Measurements from ENCODE around the gene SUFU.

The SUFU gene

DNA sequence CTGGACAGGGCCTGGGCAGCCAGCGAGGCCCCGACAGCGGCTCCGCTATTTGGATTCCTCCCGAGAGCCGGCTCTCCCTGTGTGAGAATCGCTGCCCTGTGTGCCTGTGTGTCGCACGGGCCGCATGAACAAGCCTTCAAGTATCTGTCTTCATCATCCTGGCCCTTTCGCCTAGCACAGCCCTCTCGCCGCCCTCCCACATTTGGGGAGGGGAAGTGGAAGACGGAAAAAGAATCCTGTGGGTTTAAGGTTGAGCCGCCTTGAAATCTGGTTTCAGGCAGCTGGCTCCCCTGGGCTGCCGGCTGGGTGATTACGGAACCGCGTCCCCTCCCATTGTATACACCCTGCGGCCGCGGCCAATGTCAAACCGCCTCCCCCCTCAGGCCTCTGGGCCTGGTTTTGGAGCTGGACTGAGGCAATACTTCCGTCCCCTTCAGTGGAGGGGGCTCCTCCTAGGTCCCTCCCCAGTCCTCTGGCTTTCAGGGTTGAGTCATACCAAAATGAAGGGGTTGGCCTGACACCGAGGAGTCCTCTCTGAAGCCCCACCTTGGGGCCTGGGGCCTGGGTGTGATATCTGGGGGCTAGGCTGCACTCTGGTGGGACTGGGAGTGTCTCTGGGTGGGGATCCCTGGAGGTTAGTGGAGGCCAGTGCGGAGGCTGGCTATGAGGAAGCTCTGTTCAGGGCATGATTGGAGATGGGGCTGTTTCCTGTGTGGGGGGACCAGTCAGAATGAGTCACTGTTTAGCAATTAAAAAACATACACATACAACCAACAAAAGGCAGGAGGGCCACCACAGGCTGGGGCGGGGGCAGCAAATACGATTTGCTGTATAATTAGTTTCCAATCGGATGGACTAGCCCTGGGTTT, 142.2 kb downstream of the SUFU start:
- Histone ChIP-seq H4K20me1 (ENCODE audit: insufficient read depth, low read length) (peaks cover 37% of the 10 kb centered on the region), H3K79me2 (ENCODE audit: low read length) (peaks cover 77% of the 10 kb centered on the region), H3K27me3 (ENCODE audit: low read depth, low read length) (no peaks in the 10 kb centered on the region), H2AFZ (ENCODE audit: low read depth, low read length) (0 out of 2 replicates have a peak overlapping the region, but pooled peaks have one; percentile 53), H3K9ac (ENCODE audit: low read length) (peak overlapping the region; percentile 92), H3K4me3 (ENCODE audit: low read length) (peak overlapping the region; percentile 99), H3K4me2 (ENCODE audit: low read length) (peak overlapping the region; percentile 100), H3K27ac (ENCODE audit: low read length) (peak overlapping the region; percentile 81), H3K9me3 (ENCODE audit: insufficient read depth, low read length) (no peaks in the 10 kb centered on the region), H3K36me3 (replicated peaks; ENCODE audit: low read depth, low read length) (no peaks in the 10 kb centered on the region), H3K4me1 (ENCODE audit: low read length) (peaks cover 47% of the 10 kb centered on the region)
- TF ChIP-seq, protein P1, sequence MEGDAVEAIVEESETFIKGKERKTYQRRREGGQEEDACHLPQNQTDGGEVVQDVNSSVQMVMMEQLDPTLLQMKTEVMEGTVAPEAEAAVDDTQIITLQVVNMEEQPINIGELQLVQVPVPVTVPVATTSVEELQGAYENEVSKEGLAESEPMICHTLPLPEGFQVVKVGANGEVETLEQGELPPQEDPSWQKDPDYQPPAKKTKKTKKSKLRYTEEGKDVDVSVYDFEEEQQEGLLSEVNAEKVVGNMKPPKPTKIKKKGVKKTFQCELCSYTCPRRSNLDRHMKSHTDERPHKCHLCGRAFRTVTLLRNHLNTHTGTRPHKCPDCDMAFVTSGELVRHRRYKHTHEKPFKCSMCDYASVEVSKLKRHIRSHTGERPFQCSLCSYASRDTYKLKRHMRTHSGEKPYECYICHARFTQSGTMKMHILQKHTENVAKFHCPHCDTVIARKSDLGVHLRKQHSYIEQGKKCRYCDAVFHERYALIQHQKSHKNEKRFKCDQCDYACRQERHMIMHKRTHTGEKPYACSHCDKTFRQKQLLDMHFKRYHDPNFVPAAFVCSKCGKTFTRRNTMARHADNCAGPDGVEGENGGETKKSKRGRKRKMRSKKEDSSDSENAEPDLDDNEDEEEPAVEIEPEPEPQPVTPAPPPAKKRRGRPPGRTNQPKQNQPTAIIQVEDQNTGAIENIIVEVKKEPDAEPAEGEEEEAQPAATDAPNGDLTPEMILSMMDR (IDR thresholded peaks at IDR 0.05; ENCODE audit: low read depth, low read length): no peak
- TF ChIP-seq EZH2phosphoT487 (IDR thresholded peaks at IDR 0.05; ENCODE audit: low read depth): no peak

DNA sequence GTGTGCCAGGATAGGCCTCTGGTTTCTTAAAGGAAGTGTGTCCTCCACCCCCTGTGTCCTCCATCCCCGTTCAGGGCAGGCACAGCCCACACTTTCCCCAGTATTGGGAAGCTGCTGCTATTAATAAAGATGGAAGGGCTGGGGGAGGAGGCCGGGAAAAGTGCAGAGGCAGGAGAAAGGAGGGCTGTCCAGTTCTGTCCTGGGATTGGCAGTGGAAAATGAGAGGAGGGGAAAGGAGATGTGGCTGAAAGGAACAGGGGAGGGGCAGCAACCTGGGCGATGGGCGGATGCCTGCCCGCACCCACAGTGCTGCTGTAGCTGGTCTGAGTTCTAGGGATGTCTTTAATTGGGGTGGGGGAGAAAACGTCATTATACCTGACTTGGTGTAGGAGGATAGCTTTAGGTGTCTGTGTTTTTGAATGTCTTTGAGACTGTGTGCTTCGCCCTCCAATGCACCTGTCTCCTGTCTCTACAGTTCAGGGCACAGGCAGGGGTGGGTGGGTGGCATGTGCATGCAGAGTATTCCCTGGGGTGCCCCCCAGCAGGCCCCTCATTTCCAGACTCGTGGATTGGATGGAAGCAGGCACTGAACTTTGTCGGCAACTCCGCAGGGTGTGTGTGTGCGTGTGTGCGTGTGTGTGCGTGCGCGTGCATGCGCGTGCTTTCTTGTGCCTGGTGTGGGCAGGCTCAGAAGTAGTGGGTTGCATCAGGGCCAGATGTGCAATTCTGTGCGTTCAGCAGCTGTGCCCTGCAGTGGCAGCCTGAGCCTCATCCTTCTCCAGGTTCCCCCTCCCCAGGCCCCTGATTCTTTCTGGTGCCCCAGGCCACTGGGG, 143.1 kb downstream of the SUFU start:
- Histone ChIP-seq H3K9me3 (ENCODE audit: insufficient read depth, low read length) (no peaks in the 10 kb centered on the region), H3K27me3 (ENCODE audit: low read depth, low read length) (no peaks in the 10 kb centered on the region), H3K9ac (ENCODE audit: low read length) (peak overlapping the region; percentile 92), H3K27ac (ENCODE audit: low read length) (peak overlapping the region; percentile 81; the same call in 1 of the 2 replicates), H4K20me1 (ENCODE audit: insufficient read depth, low read length) (peaks cover 37% of the 10 kb centered on the region), H3K4me3 (ENCODE audit: low read length) (peak overlapping the region; percentile 99), H3K4me1 (ENCODE audit: low read length) (peaks cover 51% of the 10 kb centered on the region), H3K36me3 (replicated peaks; ENCODE audit: low read depth, low read length) (no peaks in the 10 kb centered on the region), H3K79me2 (ENCODE audit: low read length) (peaks cover 85% of the 10 kb centered on the region), H3K4me2 (ENCODE audit: low read length) (peak overlapping the region; percentile 100), H2AFZ (ENCODE audit: low read depth, low read length) (no peak overlapping the region)
- no peak for TF ChIP-seq EZH2phosphoT487 (IDR thresholded peaks at IDR 0.05; ENCODE audit: low read depth)
- TF ChIP-seq, protein P1 (IDR thresholded peaks at IDR 0.05; ENCODE audit: low read depth, low read length): no peak

DNA sequence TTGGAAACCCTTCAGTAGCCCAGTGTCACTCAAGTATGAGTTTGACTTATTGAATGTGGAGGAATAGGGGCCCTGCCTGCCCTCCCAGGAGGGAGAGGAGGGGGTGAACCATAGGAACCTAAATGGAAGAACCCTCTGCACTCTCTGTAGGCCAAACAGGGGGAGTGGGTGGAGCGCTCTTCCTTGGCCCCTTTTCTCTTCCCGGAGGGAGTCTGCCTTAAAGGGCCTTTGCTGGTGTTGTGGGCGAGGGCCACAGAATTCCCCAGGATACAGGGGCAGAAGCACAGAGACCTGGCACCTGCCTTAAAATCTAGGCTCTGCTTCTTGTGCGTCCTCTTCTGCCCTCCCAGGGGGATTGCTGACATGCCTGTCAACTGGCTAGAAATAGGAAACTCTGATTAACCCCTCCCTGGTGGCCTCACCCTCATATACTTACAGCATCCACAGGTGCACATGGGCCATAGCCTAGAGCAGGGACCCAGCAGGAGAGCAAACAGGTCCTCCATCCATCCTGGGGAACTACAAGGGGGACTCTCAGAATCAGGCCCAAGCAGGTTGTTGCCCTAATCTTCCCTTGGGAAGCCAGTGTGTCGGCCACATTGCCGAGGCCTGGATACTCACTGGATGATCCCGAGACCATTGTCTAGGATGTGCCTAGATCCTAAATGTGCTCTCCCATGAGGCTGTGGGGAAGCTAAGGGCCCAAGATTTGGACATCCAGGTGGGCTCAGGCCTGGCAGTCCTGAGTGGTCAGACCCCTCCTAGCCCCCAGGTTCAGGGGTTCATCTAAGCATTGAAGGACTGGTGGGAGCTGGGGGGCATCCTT, 143.9 kb downstream of the SUFU start:
- Histone ChIP-seq H3K4me1 (ENCODE audit: low read length) (peaks cover 60% of the 10 kb centered on the region), H3K4me2 (ENCODE audit: low read length) (no peak overlapping the region), H3K79me2 (ENCODE audit: low read length) (peaks cover 89% of the 10 kb centered on the region), H3K36me3 (replicated peaks; ENCODE audit: low read depth, low read length) (no peaks in the 10 kb centered on the region), H3K27ac (ENCODE audit: low read length) (no peak overlapping the region), H2AFZ (ENCODE audit: low read depth, low read length) (no peak overlapping the region), H3K27me3 (ENCODE audit: low read depth, low read length) (no peaks in the 10 kb centered on the region), H3K4me3 (ENCODE audit: low read length) (no peak overlapping the region), H3K9me3 (ENCODE audit: insufficient read depth, low read length) (no peaks in the 10 kb centered on the region), H4K20me1 (ENCODE audit: insufficient read depth, low read length) (peaks cover 37% of the 10 kb centered on the region), H3K9ac (ENCODE audit: low read length) (no peak overlapping the region)
- no peak for TF ChIP-seq EZH2phosphoT487 (IDR thresholded peaks at IDR 0.05; ENCODE audit: low read depth)
- TF ChIP-seq, protein P1 (IDR thresholded peaks at IDR 0.05; ENCODE audit: low read depth, low read length): no peak
